GM12874 (cell line): ENCODE results near the gene LYVE1.

ENCODE experiments used
- TF ChIP-seq, protein P1 (sequence below): IDR thresholded peaks from 2 replicates; pipeline ENCODE4 v1.5.1; 2011; ENCODE audit warnings: low read depth, mild to moderate bottlenecking, control low read depth, low read length, moderate library complexity; ENCODE audit not compliant: insufficient read depth

LYVE1 gene

DNA sequence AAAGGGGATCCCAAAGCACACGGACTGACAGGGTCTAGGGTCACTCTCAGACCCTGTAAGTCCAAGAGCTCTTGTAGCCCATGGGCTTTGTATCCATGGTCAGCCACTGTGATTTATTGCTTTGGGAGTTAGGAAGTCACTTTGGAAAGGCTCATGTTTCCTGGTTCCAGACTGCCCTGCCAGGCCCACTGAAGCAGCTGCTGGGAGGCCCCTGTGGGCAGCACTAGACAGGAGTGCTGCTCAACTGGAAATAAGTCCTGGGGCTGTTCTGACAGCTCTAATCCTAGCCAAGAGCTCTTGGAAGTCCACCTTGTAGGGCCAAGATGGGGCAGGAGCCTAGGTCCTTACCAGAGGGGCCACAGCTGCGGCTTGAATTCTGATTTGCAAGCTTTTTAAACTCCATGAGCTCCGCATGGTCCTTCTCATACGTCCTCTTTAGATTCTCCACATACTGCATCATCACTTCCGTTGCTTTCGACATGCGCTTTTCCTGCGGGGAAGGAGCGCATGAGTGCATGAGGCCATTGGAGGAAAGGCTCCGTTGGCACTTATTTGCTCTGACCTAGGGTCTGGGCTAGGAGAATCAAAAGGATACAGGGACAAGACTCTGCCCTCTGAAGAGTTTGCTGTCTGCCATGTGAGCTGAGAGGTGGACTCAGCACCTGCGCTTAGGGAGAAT lies 32.2 kb upstream of the LYVE1 start:
- TF ChIP-seq, protein P1, sequence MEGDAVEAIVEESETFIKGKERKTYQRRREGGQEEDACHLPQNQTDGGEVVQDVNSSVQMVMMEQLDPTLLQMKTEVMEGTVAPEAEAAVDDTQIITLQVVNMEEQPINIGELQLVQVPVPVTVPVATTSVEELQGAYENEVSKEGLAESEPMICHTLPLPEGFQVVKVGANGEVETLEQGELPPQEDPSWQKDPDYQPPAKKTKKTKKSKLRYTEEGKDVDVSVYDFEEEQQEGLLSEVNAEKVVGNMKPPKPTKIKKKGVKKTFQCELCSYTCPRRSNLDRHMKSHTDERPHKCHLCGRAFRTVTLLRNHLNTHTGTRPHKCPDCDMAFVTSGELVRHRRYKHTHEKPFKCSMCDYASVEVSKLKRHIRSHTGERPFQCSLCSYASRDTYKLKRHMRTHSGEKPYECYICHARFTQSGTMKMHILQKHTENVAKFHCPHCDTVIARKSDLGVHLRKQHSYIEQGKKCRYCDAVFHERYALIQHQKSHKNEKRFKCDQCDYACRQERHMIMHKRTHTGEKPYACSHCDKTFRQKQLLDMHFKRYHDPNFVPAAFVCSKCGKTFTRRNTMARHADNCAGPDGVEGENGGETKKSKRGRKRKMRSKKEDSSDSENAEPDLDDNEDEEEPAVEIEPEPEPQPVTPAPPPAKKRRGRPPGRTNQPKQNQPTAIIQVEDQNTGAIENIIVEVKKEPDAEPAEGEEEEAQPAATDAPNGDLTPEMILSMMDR: no peak

DNA sequence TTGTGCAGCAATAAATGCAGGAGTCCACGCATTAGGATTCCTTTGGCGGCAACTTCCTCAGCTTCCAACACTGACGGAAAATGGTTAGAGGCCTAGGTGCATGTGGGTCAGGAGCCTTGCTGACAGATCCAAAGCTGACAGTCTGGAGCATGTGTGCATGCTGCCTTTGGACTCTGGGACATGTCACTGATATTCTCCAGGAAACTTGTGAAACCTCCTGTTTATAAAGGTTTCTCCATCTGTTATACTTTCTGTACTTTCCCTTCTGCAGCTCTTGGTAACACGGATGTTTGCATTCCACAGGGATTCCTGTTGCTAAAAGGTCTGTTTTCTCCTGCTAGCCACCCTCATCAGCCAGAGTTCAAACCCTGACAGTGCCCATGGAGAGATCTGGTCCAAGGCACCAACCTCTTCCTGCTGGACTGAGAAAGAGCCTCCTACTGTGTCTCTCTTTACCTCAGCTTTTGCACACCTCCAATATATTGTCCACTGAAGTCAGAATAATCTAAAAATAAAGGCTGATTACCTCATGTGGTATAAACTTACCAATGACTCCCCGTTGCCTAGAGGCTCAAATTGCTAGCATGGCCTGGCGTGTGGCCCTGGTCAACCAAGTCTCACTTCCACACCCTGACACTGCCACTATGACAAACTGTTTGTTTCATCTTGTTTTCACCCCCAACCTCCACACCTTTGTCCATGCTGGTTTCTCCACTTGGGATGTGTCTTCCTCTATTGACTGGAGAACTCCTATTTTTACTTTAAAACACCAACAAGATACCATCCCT lies 31.1 kb upstream of the LYVE1 start:
- TF ChIP-seq, protein P1: no peak

DNA sequence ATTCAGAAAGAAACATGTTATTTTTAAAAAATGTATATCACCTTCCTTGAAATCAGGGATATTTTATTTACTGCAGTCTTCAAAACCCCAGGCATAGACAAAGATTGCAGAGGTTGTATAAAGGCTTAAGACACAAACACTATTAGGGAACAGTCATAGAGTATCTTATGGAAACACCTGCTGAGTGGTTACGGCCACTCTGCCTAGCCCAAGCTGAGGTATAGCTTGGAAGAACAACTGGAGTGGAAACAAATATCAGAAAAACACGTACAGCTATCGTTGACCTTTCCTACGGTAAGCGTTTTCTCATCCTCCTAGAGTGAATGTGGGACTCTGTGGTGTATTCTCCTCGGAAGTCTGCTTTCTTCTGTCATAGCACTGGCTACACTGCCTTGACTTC lies 30.4 kb upstream of the LYVE1 start:
- TF ChIP-seq, protein P1: no peak

DNA sequence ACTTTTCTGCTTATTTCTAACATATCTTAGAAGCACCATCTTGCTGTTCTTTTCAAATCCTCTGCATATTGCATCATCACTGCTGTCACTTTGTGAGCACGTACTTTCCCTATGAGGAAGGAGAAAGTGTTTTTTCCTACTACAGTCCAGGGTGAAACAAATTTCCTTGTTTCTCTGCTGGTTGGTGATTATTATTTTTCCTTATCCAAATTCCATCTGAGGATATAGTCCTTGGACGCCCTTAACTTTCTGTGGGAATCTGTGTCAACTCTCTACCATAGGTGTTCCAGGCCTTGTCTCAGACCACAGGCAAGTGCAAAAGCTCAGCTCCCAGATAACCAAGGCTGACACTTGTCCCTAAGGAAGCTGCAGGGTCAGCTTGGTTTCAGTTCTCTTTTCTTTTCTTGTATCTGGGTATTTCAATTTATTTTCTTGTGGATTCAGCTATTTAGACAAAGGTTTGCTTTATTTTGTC lies 29.4 kb upstream of the LYVE1 start:
- TF ChIP-seq, protein P1: no peak

DNA sequence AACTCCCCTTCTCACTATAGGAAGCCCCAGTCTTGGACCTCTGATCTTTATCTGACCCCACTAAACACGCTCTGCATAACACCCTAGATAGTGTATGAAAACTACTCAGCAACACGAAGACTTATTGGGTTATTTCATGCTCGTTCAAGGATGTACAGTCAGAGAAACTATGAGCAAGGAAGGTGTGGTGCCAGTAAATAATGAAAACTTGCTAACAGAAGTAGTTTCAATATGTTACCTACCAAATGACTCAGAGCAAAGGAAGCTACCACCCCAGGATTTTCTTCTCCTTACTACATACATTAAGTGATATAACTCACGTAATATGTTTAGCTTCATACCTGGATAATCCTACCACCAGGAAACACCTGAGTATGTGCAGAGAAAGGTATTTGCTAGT lies 25.9 kb upstream of the LYVE1 start:
- TF ChIP-seq, protein P1: no peak

DNA sequence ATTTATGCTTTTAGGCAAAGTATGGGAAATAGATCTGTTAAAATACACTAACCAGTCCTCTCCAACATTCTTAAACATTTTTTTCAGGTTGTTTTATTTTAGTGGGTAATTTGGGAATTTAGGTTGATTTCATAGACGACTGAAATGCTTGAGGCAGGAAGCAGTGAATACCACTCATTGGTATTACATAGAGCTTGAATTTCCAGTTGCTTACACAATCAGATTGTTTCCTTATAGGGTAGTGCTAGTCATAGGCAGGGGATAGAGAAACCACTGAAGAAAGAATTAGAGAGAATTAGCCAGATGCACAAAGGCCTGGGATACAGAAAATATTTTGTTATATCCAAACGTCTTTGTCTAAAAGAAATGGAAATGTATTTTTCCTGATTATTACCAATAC lies 23.9 kb upstream of the LYVE1 start:
- TF ChIP-seq, protein P1: no peak

DNA sequence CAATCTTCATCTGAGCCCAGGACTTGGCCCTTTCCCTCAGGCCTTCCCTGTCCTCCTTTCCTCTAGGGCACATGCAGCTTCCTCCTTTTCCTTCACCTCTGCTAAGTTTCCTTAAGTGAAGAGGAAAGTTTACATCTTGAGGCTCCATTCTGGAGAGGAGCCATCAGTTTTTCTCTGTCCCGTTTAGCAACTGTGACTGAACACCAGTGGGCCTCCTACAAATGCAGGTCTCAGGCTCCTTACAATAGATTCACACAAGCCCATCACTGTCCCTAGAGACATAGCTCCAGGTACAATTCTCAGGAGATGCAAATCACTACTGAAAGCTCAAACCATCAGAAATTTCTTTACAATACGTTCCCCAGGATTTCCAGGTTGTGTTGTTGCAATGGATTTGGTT lies 23.3 kb upstream of the LYVE1 start:
- TF ChIP-seq, protein P1: no peak
